Fibroblast of lung (primary cell): ENCODE data around the gene MYRIP.

Experiments used
- CTCF ChIP-seq, 2 donors: IDR thresholded peaks in 1 of 2; conservative IDR thresholded peaks in 1 of 2; 1 replicate in 1 of 2; 2 replicates in 1 of 2; pipeline ENCODE4 v1.5.1; 2011 to 2012; ENCODE audit warnings: low read length in 2 of 2, control low read depth in 1 of 2, inconsistent platforms in 1 of 2, low read depth in 1 of 2, mild to moderate bottlenecking in 1 of 2
- EZH2 ChIP-seq: IDR thresholded peaks from 2 replicates; pipeline ENCODE4 v1.5.1; 2012; ENCODE audit warnings: low read length, control low read depth, mild to moderate bottlenecking; ENCODE audit errors: missing control alignments

- no peak for TF ChIP-seq CTCF (conservative IDR thresholded peaks at IDR 0.05 in 1 of 2, IDR thresholded peaks at IDR 0.05 in 1 of 2; ENCODE audit: low read depth in 1 of 2, low read length in 2 of 2)
- no peak for TF ChIP-seq EZH2
These were observed 244.3 kb downstream of the MYRIP start for GRCh38 chr3:40053663-40054062.
